Effector memory CD8-positive, alpha-beta T cell (primary cell): ENCODE measurements around the gene PRR19.
A peak's percentile ranks its signal among the peaks of the same experiment; 100 is the strongest.

ENCODE experiments used
- ATAC-seq: fragments of 150-1000 bp; cut with Tn5 transposase; replicated peaks from 2 replicates; pipeline ENCODE4 v1.10.0; 2021; ENCODE audit warnings: mild to moderate bottlenecking, moderate library complexity
- DNase-seq, 3 experiments: peaks; one replicate each; pipeline ENCODE4 v3.0.0; 2021
- H3K27ac Mint-ChIP-seq, 2 donors: one replicate each; pipeline ENCODE4 v1.8.0; 2022; ENCODE audit warnings: mild to moderate bottlenecking in 2 of 2, mixed read lengths in 2 of 2, moderate library complexity in 2 of 2
- H3K27me3 Mint-ChIP-seq, 2 donors: one replicate each; pipeline ENCODE4 v1.8.0; 2022; ENCODE audit warnings: mixed read lengths in 2 of 2
- H3K36me3 Mint-ChIP-seq: one replicate; pipeline ENCODE4 v1.8.0; 2022; ENCODE audit warnings: mild to moderate bottlenecking, moderate library complexity, mixed read lengths; ENCODE audit not compliant: insufficient read depth
- H3K4me1 Mint-ChIP-seq, 2 donors: one replicate each; pipeline ENCODE4 v1.8.0; 2022; ENCODE audit warnings: low read depth in 2 of 2, mixed read lengths in 2 of 2
- H3K4me3 Mint-ChIP-seq, 2 donors: one replicate each; pipeline ENCODE4 v1.8.0; 2022; ENCODE audit warnings: mild to moderate bottlenecking in 2 of 2, mixed read lengths in 2 of 2, moderate library complexity in 2 of 2
- H3K9me3 Mint-ChIP-seq, 2 donors: one replicate each; pipeline ENCODE4 v1.8.0; 2022; ENCODE audit warnings: mixed read lengths in 2 of 2

Gene PRR19

GRCh38 chr19:42275517-42275916 is 26.4 kb upstream of the PRR19 start:
- Mint-ChIP-seq H3K4me1 (peaks cover 41 to 44% of the 10 kb centered on the region in 2 donors), H3K27ac (peak overlapping the region; percentile 66 to 76), H3K4me3 (no peak overlapping the region), H3K27me3 (no peaks in the 10 kb centered on the region), H3K9me3 (no peaks in the 10 kb centered on the region), H3K36me3 (peaks cover 47% of the 10 kb centered on the region)
- ATAC-seq = no peak
- no peak for DNase-seq

- Mint-ChIP-seq H3K27me3 (no peaks in the 10 kb centered on the region), H3K4me1 (peaks cover 37 to 42% of the 10 kb centered on the region in 2 donors), H3K9me3 (no peaks in the 10 kb centered on the region), H3K27ac (peak overlapping the region in 1 of 2 donors; percentile 3), H3K4me3 (peak overlapping the region; percentile 5 to 48), H3K36me3 (peaks cover 50% of the 10 kb centered on the region)
- DNase-seq = no peak
- ATAC-seq = no peak
Measured at GRCh38 chr19:42276284-42276683, 25.6 kb upstream of the PRR19 start.

GRCh38 chr19:42276821-42277220 is 25.1 kb upstream of the PRR19 start:
- Mint-ChIP-seq H3K27ac (peak overlapping the region in 1 of 2 donors; percentile 46), H3K27me3 (no peaks in the 10 kb centered on the region), H3K4me3 (no peak overlapping the region), H3K36me3 (peaks cover 46% of the 10 kb centered on the region), H3K4me1 (peaks cover 35 to 42% of the 10 kb centered on the region in 2 donors), H3K9me3 (no peaks in the 10 kb centered on the region)
- no peak for DNase-seq
- ATAC-seq = no peak

GRCh38 chr19:42277821-42278451 is 24.0 kb upstream of the PRR19 start:
- ATAC-seq = no peak
- Mint-ChIP-seq H3K4me1 (peaks cover 41 to 49% of the 10 kb centered on the region in 2 donors), H3K9me3 (no peaks in the 10 kb centered on the region), H3K27ac (peak overlapping the region; percentile 49 to 89), H3K36me3 (peaks cover 39% of the 10 kb centered on the region), H3K4me3 (no peak overlapping the region), H3K27me3 (no peaks in the 10 kb centered on the region)
- DNase-seq = no peak

GRCh38 chr19:42278452-42279154 is 23.3 kb upstream of the PRR19 start:
- no peak for DNase-seq
- Mint-ChIP-seq H3K4me1 (peaks cover 41 to 49% of the 10 kb centered on the region in 2 donors), H3K27me3 (no peaks in the 10 kb centered on the region), H3K4me3 (peak overlapping the region; percentile 84 to 85), H3K9me3 (no peaks in the 10 kb centered on the region), H3K36me3 (peaks cover 39% of the 10 kb centered on the region), H3K27ac (peak overlapping the region; percentile 89 to 93)
- no peak for ATAC-seq

GRCh38 chr19:42279155-42279901 is 22.6 kb upstream of the PRR19 start:
- no peaks in the 10 kb centered on the region for H3K27me3 Mint-ChIP-seq
- ATAC-seq (no peak), DNase-seq (no peak)
- peaks cover 33% of the 10 kb centered on the region for H3K36me3 Mint-ChIP-seq
- H3K4me1 Mint-ChIP-seq = peaks cover 41 to 48% of the 10 kb centered on the region in 2 donors
- no peaks in the 10 kb centered on the region for H3K9me3 Mint-ChIP-seq
- peak overlapping the region; percentile 84 to 85 for H3K4me3 Mint-ChIP-seq
- peak overlapping the region; percentile 91 to 93 for H3K27ac Mint-ChIP-seq

GRCh38 chr19:42279902-42280814 is 21.8 kb upstream of the PRR19 start:
- Mint-ChIP-seq H3K4me3 (peak overlapping the region; percentile 84 to 85), H3K36me3 (peaks cover 35% of the 10 kb centered on the region)

GRCh38 chr19:42280815-42281145 is 21.2 kb upstream of the PRR19 start:
- ATAC-seq (no peak), DNase-seq (no peak)
- Mint-ChIP-seq H3K27ac (peak overlapping the region in 1 of 2 donors; percentile 91), H3K4me1 (peaks cover 44 to 47% of the 10 kb centered on the region in 2 donors), H3K9me3 (no peaks in the 10 kb centered on the region), H3K36me3 (peaks cover 36% of the 10 kb centered on the region), H3K4me3 (peak overlapping the region; percentile 65 to 85), H3K27me3 (no peaks in the 10 kb centered on the region)

More at GRCh38 chr19:42279902-42280814, 21.8 kb upstream of the PRR19 start:
- Mint-ChIP-seq H3K4me1 (peaks cover 43 to 46% of the 10 kb centered on the region in 2 donors), H3K9me3 (no peaks in the 10 kb centered on the region), H3K27me3 (no peaks in the 10 kb centered on the region), H3K27ac (peak overlapping the region; percentile 91 to 93)
- ATAC-seq = peak; percentile 34
- peak; percentile 79 to 80 (median 80) for DNase-seq

- ATAC-seq = no peak
- DNase-seq = peak in 1 of 3 experiments; percentile 33
- Mint-ChIP-seq H3K27me3 (no peaks in the 10 kb centered on the region), H3K4me1 (peaks cover 44 to 46% of the 10 kb centered on the region in 2 donors), H3K27ac (no peak overlapping the region), H3K9me3 (no peaks in the 10 kb centered on the region), H3K4me3 (peak overlapping the region; percentile 65 to 85), H3K36me3 (peaks cover 38% of the 10 kb centered on the region)
Measured at GRCh38 chr19:42281146-42281826, 20.6 kb upstream of the PRR19 start.

GRCh38 chr19:42281827-42282762 is 19.8 kb upstream of the PRR19 start:
- H3K9me3 Mint-ChIP-seq = no peaks in the 10 kb centered on the region
- H3K36me3 Mint-ChIP-seq = peaks cover 39% of the 10 kb centered on the region
- H3K4me1 Mint-ChIP-seq = peaks cover 43 to 45% of the 10 kb centered on the region in 2 donors
- no peak overlapping the region for H3K27ac Mint-ChIP-seq
- H3K4me3 Mint-ChIP-seq = peak overlapping the region; percentile 65 to 85
- no peak for DNase-seq
- ATAC-seq = no peak
- no peaks in the 10 kb centered on the region for H3K27me3 Mint-ChIP-seq

- H3K27me3 Mint-ChIP-seq = no peaks in the 10 kb centered on the region
- no peaks in the 10 kb centered on the region for H3K9me3 Mint-ChIP-seq
- H3K36me3 Mint-ChIP-seq = peaks cover 36% of the 10 kb centered on the region
- DNase-seq = no peak
- no peak overlapping the region for H3K27ac Mint-ChIP-seq
- peak; percentile 1 for ATAC-seq
- H3K4me1 Mint-ChIP-seq = peaks cover 41 to 45% of the 10 kb centered on the region in 2 donors
- no peak overlapping the region for H3K4me3 Mint-ChIP-seq
Measured at GRCh38 chr19:42282819-42283187, 19.1 kb upstream of the PRR19 start.
